Measurements from ENCODE around the gene NUMB.
"Not testable (repeated sequence)": the region's sequence is repeated elsewhere in the genome, so short reads cannot be mapped to it uniquely, and the experiment has no call there.

The NUMB gene

DNA sequence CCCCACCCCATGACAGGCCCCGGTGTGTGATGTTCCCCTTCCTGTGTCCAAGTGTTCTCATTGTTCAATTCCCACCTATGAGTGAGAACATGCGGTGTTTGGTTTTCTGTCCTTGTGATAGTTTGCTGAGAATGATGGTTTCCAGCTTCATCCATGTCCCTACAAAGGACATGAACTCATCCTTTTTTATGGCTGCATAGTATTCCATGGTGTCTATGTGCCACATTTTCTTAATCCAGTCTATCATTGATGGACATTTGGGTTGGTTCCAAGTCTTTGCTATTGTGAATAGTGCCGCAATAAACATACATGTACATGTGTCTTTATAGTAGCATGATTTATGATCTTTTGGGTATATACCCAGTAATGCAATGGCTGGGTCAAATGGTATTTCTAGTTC is 52.1 kb downstream of the NUMB start:
- DNase-seq, result not testable (repeated sequence)

- DNase-seq, result no peak
These were observed 55.1 kb downstream of the NUMB start for GRCh38 chr14:73403181-73403752.

GRCh38 chr14:73402579-73402978 is 55.8 kb downstream of the NUMB start:
- no peak for DNase-seq

DNA sequence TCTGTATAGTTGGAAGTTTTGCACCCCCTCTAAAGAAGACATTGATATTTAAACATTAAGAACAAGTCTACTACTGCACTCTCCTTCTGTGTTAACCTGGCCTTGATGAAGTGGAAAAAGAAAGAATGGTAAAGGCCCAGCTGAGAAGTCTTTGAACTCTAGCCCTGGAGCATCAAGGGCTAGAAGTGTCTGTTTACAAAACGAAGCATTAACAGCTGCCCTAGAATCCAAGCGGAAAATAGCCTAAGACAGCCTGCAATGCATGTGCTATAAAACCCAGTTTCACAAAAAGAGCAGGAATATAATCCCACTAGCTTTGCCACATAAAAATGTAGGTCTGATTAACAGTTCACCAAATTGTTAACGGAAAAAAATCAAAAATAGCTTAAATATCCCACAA is 60.5 kb downstream of the NUMB start:
- no peak for DNase-seq

DNA sequence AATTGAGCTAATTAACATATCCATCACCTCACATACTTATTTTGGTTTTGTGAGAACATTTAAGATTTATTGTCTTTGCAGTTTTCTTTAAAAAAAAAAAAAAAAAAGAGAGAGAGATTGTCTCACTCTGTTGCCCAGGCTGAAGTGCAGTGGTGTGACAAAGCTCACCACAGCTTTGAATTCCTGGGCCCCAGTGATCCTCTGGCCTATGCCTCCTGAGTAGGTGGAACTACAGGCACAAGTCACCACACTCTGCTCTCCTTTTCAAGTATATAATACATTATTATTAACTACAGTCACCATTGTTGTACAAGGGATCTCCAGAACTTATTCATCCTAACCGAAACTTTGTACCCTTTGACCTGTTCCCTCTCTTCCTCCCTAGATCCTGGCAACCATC is 64.0 kb downstream of the NUMB start:
- no peak for DNase-seq

DNA sequence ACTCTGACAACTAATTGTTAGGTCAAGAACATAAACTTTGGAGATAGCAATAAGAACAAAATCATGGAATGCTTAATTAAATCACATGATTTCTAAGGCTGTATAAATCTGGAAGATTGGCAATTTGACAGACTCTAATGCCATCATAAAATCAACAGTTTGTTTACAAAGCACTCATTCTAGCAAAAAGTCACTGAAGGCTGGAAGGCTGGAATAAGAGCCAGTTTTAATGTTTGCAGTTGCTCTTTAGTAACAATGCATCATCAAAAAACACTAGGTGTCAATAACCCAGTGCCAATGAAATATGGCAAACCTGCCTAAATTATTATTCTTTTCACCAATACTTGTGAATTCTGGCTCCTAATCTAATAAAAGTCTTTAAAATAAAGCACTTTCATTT is 65.0 kb downstream of the NUMB start:
- no peak for DNase-seq

DNA sequence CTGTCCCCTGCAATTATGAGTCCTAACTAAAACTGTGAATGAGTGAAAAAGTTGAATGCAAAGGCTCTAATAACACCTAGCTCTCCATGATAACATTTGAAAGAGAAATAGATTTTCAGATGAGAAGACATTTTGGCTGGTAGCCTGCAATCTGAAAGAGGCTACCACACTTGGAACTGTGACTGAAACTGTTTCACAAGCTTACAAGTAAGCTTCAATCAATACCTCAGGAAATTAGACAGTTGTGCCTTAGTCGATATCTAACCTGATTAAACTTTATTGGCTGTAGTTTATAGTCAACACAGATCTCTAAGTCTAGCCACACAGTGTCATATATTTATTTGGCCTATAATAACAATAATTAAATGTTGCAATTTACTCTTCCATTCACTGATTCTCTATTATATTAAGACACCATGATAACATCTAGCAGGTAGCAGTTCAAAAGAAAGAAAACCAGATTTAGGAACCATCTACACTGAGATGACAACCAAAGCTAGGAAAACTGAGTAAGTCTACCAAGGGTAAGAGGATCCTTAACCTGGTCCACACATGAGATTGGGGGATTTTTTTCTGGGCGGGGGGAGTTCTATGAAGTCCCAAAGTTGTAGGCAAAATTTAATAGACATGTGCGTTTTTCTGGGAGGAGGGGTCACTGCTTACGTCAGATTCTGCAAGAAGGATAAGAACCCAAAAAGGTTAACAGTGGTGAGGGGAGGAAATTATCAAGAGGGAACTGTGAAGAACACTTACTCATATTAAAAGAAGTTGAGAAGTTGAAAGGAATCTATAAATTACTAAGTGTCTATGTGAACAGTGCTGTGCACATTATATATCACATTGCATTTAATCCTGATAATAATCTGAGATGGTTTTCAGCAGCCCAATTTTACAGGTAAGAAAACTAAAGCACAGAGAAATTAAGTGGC is 65.8 kb downstream of the NUMB start:
- DNase-seq, result no peak

DNA sequence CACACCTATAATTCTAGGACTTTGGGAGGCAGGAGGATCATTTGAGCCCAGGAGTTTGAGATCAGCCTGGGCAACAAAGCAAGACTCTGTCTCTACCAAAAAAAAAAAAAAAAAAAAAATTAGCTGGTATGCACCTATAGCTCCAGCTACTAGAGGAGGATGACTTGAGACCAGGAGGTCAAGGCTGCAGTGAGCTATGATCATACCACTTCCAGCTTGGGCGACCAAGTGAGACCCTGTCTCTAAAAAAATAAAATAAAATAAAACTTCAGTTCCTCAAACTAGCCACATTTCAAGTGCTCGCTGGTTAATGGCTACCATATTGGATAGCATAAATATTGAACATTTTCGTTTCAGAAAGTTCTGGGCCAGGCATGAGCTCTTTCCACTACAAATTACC is 70.5 kb downstream of the NUMB start:
- DNase-seq, result not testable (repeated sequence)

DNA sequence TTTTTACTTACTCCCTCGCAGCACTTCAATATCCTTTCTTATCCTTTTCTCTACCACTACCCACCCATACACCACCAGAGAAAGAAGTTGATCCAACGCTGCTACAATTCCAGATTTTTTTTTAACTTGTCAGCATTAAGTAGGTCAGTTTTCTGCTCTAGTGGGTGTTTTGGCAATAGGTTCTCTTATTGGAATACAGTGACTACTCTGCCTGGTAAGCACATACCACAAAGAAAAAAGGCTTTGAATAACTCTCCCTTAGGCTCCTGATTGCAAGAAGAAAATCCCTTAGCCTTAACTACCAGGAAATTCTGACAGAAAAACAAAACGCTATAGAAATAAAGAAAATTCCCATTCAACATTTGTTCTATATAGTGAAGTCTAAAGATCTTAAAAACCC is 72.0 kb downstream of the NUMB start:
- DNase-seq, result no peak

DNA sequence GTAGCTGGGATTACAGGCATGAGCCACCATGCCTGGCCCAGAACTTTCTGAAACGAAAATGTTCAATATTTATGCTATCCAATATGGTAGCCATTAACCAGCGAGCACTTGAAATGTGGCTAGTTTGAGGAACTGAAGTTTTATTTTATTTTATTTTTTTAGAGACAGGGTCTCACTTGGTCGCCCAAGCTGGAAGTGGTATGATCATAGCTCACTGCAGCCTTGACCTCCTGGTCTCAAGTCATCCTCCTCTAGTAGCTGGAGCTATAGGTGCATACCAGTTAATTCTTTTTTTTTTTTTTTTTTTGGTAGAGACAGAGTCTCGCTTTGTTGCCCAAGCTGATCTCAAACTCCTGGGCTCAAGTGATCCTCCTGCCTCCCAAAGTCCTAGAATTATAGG is 73.3 kb downstream of the NUMB start:
- not testable (repeated sequence) for DNase-seq

DNA sequence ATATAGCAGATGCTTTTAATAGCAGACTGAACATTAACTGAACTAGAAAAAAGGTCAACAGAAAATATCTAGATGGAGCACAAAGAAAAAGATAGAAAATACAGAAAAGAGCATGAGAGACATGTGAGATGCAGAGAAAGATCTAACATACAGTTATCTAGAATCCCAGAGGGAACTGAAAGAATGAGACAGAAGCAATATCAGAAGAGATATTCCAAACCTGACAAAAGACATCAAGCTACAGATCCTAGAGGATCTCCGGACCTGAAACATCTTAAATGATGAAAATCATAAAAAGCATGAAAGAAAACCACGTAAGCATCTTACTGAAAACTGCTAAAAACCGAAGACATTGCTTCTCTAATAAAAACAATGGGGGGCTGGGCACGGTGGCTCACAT is 75.0 kb downstream of the NUMB start:
- DNase-seq, result no peak

- peak; percentile 64 for DNase-seq
These were observed 76.8 kb downstream of the NUMB start for GRCh38 chr14:73381380-73382013.

DNA sequence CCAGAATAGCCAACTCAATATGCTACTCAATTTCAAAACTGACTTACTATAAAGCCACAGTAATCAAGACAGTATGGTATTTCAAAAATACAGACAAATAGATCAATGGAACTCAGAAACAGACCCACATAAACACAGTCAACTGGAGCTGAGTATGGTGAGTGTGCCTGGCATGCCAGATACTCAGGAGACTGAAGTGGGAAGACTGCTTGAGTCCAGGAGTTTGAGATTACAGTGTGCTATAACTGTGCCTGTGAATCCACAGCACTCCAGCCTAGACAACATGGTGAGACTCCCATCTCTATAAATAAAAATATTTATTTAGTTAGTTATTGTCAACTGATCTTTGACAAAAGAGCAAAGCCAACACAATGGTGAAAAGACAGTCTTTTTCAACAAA is 81.8 kb downstream of the NUMB start:
- DNase-seq, result no peak

DNA sequence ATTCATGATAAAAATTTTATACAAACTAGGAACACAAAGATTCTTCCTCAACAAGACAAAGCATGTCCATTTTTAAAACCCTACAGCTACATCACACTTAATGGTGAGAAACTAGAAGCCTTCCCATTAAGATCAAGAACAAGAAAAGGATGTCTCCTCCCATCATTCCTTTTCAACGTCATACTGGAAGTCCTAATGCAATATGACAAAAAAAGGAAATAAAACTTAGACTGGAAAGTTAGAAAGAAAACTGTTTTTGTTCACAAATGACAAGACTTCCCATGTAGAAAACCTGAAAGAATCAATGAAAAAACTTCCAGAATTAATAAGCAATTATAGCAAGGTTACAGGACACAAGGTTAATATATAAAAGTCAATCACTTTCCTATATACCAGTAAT is 82.5 kb downstream of the NUMB start:
- no peak for DNase-seq

DNA sequence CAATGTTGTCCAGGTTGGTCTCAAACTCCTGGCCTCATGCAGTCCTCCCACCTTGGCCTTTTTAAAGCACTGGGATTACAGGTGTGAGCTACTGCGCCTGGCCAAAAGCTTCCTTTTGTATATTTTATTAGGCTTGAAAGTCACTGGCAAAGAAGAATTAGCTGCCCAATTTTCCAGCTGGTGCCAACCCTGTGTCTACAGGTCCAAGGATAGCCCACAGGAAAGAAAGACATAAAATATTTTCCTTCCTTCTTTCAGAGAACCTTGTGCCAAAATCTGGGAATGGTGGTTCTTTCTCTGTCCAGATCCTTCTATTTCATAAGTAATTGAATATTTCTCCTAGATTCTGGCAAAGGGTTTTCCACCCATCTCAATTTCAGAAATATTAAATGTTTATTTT is 84.1 kb downstream of the NUMB start:
- DNase-seq, result no peak

DNA sequence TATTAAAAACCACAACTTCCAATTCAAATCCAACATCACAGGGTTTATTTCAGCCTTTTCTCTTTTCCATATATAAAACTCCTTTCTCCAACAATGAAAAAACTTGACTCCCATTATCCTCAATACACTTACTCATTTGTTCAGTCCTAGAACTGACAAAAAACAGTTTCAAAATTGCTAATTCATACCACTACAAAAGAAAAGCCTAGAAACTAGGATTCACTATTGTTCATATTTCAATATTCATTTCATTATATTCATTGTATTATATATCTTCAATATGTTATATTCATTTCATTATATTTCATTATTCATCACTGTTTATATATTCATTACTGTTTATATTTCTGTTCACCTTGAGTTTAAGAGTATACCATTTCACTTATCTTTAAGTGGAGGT is 85.8 kb downstream of the NUMB start:
- no peak for DNase-seq

GRCh38 chr14:73370561-73370960 is 87.8 kb downstream of the NUMB start:
- no peak for DNase-seq

- peak; percentile 67 for DNase-seq
These were observed 88.9 kb downstream of the NUMB start for GRCh38 chr14:73369428-73369827.

DNA sequence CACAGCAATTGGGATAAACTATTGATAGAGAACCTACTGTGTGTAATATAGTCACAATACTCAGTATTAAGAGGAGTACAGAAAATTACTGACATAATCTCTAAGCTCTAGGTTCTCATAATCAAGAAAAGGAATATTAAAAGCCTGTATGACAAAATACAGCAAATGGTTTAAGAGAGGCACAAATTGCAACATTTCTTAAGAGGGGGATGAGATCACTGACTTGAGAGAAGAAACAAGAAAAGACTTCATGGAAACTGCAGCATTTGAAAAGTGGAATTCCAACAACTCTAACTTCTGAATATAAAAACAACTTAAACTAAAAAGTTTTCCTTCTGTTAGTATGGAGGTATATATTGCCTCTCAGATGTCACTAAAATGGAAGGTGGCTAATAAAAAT is 89.7 kb downstream of the NUMB start:
- DNase-seq, result no peak

GRCh38 chr14:73365727-73366126 is 92.6 kb downstream of the NUMB start:
- no peak for DNase-seq

DNA sequence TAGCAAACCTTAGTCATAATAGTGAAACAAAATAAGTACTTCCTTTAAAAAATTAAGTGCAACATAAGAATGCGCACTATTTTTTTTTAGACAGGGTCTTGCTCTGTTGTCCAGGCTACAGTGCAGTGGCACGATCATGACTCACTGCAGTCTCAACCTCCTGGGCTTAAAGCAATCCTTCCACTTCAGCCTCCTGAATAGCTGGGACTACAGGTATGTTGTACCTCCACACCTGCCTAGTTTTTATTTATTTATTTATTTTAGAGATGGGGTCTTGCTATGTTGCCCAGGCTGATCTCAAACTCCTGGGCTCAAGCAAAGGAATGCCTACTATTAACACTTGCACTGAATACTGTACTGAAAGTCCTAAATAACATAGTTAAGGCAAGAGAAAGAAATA is 93.8 kb downstream of the NUMB start:
- no peak for DNase-seq

DNA sequence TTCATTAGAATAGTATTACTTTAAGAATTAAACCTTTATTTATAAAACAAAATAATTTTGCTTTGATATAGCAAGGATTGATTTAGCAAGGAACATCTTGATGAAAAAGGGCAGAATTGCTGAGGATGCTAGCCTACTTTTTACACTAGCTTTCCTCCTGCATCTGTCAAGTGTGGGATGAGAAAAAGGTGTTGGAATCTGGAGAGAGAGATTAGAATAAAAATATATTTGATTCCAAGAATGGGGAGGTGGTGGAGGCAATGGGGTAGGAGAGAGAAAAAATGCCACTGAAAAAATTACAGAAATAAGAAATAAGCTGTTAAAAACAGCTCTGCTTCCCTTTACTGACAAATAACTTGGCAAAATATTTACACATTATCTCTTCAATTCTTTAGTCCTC is 98.9 kb downstream of the NUMB start:
- DNase-seq, result no peak

DNA sequence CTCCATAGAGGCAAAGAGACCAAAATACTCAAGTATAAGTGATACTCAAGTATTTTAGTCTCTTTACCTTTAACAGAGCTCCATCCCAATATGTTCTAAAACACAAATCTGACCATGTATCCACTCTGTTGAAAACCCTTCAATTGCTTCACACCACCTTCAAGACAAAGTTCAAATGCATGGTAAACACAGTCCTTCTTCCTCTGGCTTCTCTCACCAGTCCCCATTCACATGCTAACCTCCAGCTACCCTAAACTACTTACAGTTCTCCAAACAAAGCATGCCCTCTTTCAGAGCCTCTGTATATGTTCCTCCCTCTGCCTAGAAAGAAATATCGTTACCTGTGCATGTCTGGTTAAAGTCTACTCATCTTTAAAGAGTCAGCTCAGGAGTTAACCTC is 100.2 kb downstream of the NUMB start:
- no peak for DNase-seq

GRCh38 chr14:73349091-73349490 is 109.3 kb downstream of the NUMB start:
- DNase-seq, result not testable (repeated sequence)

Measured in MV-4-11 (cell line).